ENCODE measurements around the gene CDKN2B. TPM values are rescaled to one million over a fixed set of nuclear protein-coding genes. Genes with fewer than 3 reads are reported as not detected.

Gene CDKN2B
- total RNA-seq, 2 experiments from 2014 or later, result not detected

GRCh38 chr9:21967169-21967568, 41.9 kb downstream of the CDKN2B start:
- Mint-ChIP-seq H3K36me3 (ENCODE audit: low read depth) (peaks cover 11% of the 10 kb centered on the region), H3K4me1 (ENCODE audit: low read depth) (peaks cover 33% of the 10 kb centered on the region), H3K27ac (no peak overlapping the region), H3K9me3 (peaks cover 26% of the 10 kb centered on the region), H3K4me3 (no peak overlapping the region), H3K27me3 (peaks cover 98% of the 10 kb centered on the region)
- peaks cover 82 to 99% of the 10 kb centered on the region in 2 experiments for H3K27me3 ChIP-seq (ENCODE audit: control insufficient read depth in 1 of 2, insufficient read depth in 2 of 2, low read length in 2 of 2)
- no peak overlapping the region for H3K4me3 ChIP-seq (ENCODE audit: low read length)
- H3K9me3 ChIP-seq (ENCODE audit: control insufficient read depth in 1 of 2, insufficient read depth in 1 of 2, low read length in 2 of 2), result peaks cover 51 to 64% of the 10 kb centered on the region in 2 experiments
- intact Hi-C loops (cut with DNase I, micrococcal nuclease), result loop anchor here in 1 of 2 experiments (5.0 kb wide), 1 partner anchor 35 kb away; no protein-coding TSS in a partner anchor
- DNase-seq (no peak), ATAC-seq (ENCODE audit: poor library complexity) (no peak)
- ChIA-PET CTCF (no interaction called here), POLR2A (no interaction called here)
- H3K27ac ChIP-seq (ENCODE audit: low read depth in 1 of 2, low read length in 2 of 2), result no peak overlapping the region
- no peak for TF ChIP-seq CTCF (IDR thresholded peaks at IDR 0.05)
- no peaks in the 10 kb centered on the region for H3K36me3 ChIP-seq (ENCODE audit: insufficient read depth, low read length)
- peaks cover 38% of the 10 kb centered on the region for H3K4me1 ChIP-seq (ENCODE audit: insufficient read depth, low read length)

- peaks cover 79 to 93% of the 10 kb centered on the region in 2 experiments for H3K27me3 ChIP-seq (ENCODE audit: control insufficient read depth in 1 of 2, insufficient read depth in 2 of 2, low read length in 2 of 2)
- H3K9me3 ChIP-seq (ENCODE audit: control insufficient read depth in 1 of 2, insufficient read depth in 1 of 2, low read length in 2 of 2), result peaks cover 47 to 63% of the 10 kb centered on the region in 2 experiments
- Mint-ChIP-seq H3K4me3 (no peak overlapping the region), H3K9me3 (peaks cover 25% of the 10 kb centered on the region), H3K27me3 (peaks cover 98% of the 10 kb centered on the region), H3K4me1 (ENCODE audit: low read depth) (peaks cover 31% of the 10 kb centered on the region), H3K27ac (no peak overlapping the region), H3K36me3 (ENCODE audit: low read depth) (peaks cover 10% of the 10 kb centered on the region)
- intact Hi-C loops (cut with DNase I, micrococcal nuclease), result loop anchor here in 1 of 2 experiments (5.0 kb wide), 1 partner anchor 36 kb away; no protein-coding TSS in a partner anchor
- ATAC-seq (ENCODE audit: poor library complexity) (no peak), DNase-seq (no peak)
- no peak overlapping the region for H3K4me3 ChIP-seq (ENCODE audit: low read length)
- no peaks in the 10 kb centered on the region for H3K36me3 ChIP-seq (ENCODE audit: insufficient read depth, low read length)
- peaks cover 38% of the 10 kb centered on the region for H3K4me1 ChIP-seq (ENCODE audit: insufficient read depth, low read length)
- POLR2A ChIA-PET, result no interaction called here
- H3K27ac ChIP-seq (ENCODE audit: low read depth in 1 of 2, low read length in 2 of 2), result no peak overlapping the region
- TF ChIP-seq CTCF (IDR thresholded peaks at IDR 0.05), result no peak
- CTCF ChIA-PET, result interaction anchor here (0.8 to 1.0 kb wide), 2 partner anchors 42 to 948 kb away, joined by 3 read pairs; no protein-coding TSS in a partner anchor
Observed at GRCh38 chr9:21966140-21966851, 42.8 kb downstream of the CDKN2B start.

- Histone ChIP-seq H3K4me3 (ENCODE audit: low read length) (peak overlapping the region; percentile 36), H3K27me3 (ENCODE audit: control insufficient read depth in 1 of 2, insufficient read depth in 2 of 2, low read length in 2 of 2) (peaks cover 71 to 87% of the 10 kb centered on the region in 2 experiments), H3K4me1 (ENCODE audit: insufficient read depth, low read length) (peaks cover 35% of the 10 kb centered on the region), H3K27ac (ENCODE audit: low read depth in 1 of 2, low read length in 2 of 2) (no peak overlapping the region), H3K9me3 (ENCODE audit: control insufficient read depth in 1 of 2, insufficient read depth in 1 of 2, low read length in 2 of 2) (peaks cover 44 to 55% of the 10 kb centered on the region in 2 experiments), H3K36me3 (ENCODE audit: insufficient read depth, low read length) (no peaks in the 10 kb centered on the region)
- Mint-ChIP-seq H3K4me1 (ENCODE audit: low read depth) (peaks cover 28% of the 10 kb centered on the region), H3K27me3 (peaks cover 97% of the 10 kb centered on the region), H3K4me3 (peak overlapping the region; percentile 59), H3K9me3 (peaks cover 23% of the 10 kb centered on the region), H3K36me3 (ENCODE audit: low read depth) (peaks cover 7% of the 10 kb centered on the region), H3K27ac (peak overlapping the region; percentile 53)
- ChIA-PET CTCF (interaction anchor here (0.8 to 1.0 kb wide), 2 partner anchors 43 to 947 kb away, joined by 3 read pairs; no protein-coding TSS in a partner anchor), POLR2A (no interaction called here)
- peak; percentile 60 for ATAC-seq (ENCODE audit: poor library complexity)
- TF ChIP-seq CTCF (IDR thresholded peaks at IDR 0.05), result no peak
- intact Hi-C loops (cut with DNase I, micrococcal nuclease), result loop anchor here in 1 of 2 experiments (5.0 kb wide), 1 partner anchor 37 kb away; no protein-coding TSS in a partner anchor
- DNase-seq, result peak in 7 of 14 experiments; percentile 17 to 72 (median 27)
Observed at GRCh38 chr9:21965401-21965951, 43.6 kb downstream of the CDKN2B start.

Measured in CD4-positive, alpha-beta T cell (primary cell).